T-helper 22 cell (primary cell): Measurements from ENCODE around the gene LDLR.

ENCODE experiments used
- DNase-seq: peaks from one replicate; pipeline ENCODE4 v3.0.0-alpha.2; 2020; ENCODE audit warnings: low read depth

Gene LDLR

GRCh38 chr19:11089254-11090013 is at the start of gene LDLR:
TSS of gene LDLR (plus strand) at chr19:11089463. CDS start at chr19:11089549, 86 bp downstream.
- peak; percentile 69 for DNase-seq

DNA sequence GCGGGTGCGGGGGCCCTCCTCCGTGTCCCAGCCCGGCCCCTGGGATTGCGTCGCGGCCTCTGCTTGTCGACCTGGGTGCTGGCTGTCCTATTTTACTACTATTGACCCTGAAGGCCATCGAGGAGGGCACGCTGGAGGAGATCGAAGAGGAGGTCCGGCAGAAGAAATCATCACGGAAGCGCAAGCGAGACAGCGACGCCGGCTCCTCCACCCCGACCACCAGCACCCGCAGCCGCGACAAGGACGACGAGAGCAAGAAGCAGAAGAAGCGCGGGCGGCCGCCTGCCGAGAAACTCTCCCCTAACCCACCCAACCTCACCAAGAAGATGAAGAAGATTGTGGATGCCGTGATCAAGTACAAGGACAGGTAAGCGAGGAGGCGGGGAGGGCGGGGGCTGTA is 48.1 kb upstream of the LDLR start:
- no peak for DNase-seq

DNA sequence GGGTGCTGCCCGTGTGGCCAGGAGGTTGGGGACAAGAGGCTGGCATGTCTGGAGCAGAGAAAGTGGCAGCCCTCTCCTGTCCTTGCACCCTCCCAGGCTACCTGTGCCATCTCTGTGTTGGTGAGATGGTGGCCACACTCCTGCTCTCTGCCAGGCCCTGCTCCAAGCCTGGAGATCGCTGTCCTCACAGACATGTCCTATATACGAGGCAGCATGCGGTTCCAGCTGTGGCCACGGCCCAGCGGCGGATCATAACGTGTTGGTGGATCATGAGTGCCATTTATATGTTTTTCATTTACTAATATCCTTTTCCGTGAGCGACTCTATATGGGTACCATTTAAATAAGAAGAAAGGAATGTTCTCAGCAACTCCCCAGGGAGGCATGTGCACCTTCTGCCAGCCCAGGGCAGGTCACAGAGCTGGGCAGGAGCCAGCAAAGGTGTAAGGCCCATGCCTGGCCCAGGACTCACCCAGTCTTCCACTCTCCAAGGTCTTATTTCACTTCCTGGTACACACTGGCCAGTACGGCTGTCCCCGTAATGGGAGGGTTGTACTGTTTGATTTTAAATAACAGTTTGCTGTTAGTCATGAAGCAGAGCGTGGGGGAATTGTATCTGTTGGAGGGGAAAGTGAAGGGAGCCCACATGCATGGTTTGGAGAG is 47.2 kb upstream of the LDLR start:
- DNase-seq: no peak

DNA sequence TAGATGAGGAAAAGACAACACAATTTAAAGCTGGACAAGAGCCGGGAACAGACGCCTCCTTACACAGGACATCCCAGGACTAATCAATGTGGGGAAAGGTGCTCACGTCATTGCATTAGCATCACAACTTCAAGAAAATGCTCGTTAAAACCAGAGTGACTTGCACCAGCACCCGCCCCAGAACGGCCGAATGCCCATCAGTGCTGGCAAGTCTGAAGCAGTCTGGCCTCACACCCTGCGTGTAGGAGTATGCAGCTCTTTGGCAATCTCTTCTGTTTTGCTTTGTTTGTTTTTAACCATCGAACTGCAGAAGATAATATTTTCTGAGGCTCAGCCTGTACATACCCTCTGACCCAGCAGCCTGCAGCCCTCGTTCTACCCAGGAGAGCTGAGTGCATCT is 44.8 kb upstream of the LDLR start:
- DNase-seq: no peak

- no peak for DNase-seq
Observed at GRCh38 chr19:11045536-11045935, 43.7 kb upstream of the LDLR start.

- DNase-seq: no peak
Observed at GRCh38 chr19:11046605-11047354, 42.5 kb upstream of the LDLR start.

DNA sequence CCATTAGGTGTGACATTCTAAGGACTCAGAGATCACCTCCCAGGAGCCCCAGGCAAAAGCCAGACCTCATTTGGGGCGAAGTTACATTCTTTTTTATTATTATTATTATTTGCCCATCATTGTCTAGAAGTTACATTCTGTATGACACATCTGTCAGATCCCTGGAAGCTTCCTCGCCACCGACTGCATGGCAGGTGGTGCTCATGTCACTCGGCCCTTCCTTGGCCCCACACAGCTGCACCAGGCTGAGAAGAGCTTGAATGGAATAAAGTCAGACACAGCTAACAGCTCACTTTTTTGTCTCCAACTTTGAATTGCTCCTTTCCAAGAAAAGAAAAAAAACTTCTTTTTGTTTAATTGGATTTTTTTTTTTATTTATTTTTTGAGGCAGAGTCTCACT is 41.4 kb upstream of the LDLR start:
- no peak for DNase-seq

- no peak for DNase-seq
Observed at GRCh38 chr19:11050323-11051114, 38.7 kb upstream of the LDLR start.

- no peak for DNase-seq
Observed at GRCh38 chr19:11053817-11054195, 35.5 kb upstream of the LDLR start.

DNA sequence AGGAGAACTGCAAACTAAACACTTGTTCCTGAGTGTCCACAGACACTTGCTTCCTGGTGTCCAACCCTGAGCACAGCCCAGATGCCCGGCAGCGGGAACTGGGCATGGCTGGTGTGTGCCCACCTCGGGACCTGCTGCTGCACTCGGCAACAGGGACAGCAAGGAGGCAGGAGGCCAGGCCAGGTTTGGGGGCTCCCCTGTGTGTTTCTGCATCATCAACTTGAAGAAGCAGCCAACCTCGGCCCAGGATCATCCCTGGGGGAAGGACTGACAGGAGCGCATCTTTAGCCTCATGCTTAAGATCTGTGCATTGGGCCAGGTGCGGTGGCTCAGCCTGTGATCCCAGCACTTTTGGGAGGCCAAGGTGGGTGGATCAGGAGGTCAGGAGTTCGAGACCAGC is 35.1 kb upstream of the LDLR start:
- DNase-seq: no peak

DNA sequence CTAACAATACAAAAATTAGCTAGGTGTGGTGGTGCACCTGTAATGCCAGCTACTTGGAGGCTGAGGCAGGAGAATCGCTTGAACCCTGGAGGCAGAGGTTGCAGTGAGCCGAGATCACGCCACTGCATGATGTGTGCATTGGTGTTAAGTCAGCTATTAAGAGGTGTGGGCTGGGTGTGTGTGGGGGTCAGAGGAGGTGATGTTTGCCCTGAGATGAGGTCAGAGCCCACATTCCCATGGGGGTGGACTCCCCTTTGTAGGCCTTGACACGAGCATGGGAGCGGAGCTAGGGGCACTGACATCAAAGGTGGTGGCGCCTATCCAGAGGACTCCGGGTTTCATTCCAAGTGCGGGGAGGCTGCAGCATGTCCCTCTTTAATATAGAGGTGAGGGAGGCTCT is 34.6 kb upstream of the LDLR start:
- no peak for DNase-seq

GRCh38 chr19:11058246-11059030 is 30.8 kb upstream of the LDLR start:
- DNase-seq: no peak

GRCh38 chr19:11059511-11060358 is 29.5 kb upstream of the LDLR start:
- DNase-seq: no peak

- no peak for DNase-seq
Observed at GRCh38 chr19:11061952-11062351, 27.3 kb upstream of the LDLR start.

GRCh38 chr19:11063434-11063833 is 25.8 kb upstream of the LDLR start:
- DNase-seq: no peak

GRCh38 chr19:11064831-11065303 is 24.4 kb upstream of the LDLR start:
- DNase-seq: no peak

- no peak for DNase-seq
Observed at GRCh38 chr19:11066326-11066725, 22.9 kb upstream of the LDLR start.

- DNase-seq: no peak
Observed at GRCh38 chr19:11067356-11068113, 21.7 kb upstream of the LDLR start.

- no peak for DNase-seq
Observed at GRCh38 chr19:11069561-11069960, 19.7 kb upstream of the LDLR start.

- no peak for DNase-seq
Observed at GRCh38 chr19:11070123-11070522, 19.1 kb upstream of the LDLR start.
